HL-60 (cell line): ENCODE measurements around the gene THAP7.

Source experiments
- DNase-seq, 2 experiments: peaks; one replicate each; pipeline ENCODE4 v3.0.0-alpha.2; 2010 to 2020; ENCODE audit warnings: low read depth in 1 of 2, low spot score in 1 of 2
- H3K27ac ChIP-seq: fragments of 250-450 bp; sonication (Bioruptor Pico); replicated peaks from 2 replicates; pipeline ENCODE4 v1.5.1; 2020; ENCODE audit warnings: mild to moderate bottlenecking, moderate library complexity
- H3K27me3 ChIP-seq: fragments of 250-450 bp; sonication (Bioruptor Pico); 2 replicates; pipeline ENCODE4 v1.5.1; 2021; ENCODE audit warnings: mild to moderate bottlenecking, moderate library complexity; ENCODE audit not compliant: insufficient read depth, poor library complexity, severe bottlenecking
- H3K4me3 ChIP-seq: replicated peaks from 2 replicates; pipeline ENCODE4 v1.5.1; 2011; ENCODE audit warnings: mild to moderate bottlenecking, control low read depth, low read length; ENCODE audit not compliant: insufficient read depth
- CTCF ChIP-seq: IDR thresholded peaks from one replicate; pipeline ENCODE4 v1.5.1; 2011; ENCODE audit warnings: low read length, control low read depth, inconsistent platforms; ENCODE audit not compliant: insufficient read depth
- GABPA ChIP-seq: IDR thresholded peaks from 2 replicates; pipeline ENCODE4 v1.6.1; 2012; ENCODE audit warnings: low read depth
- POLR2AphosphoS5 ChIP-seq: IDR thresholded peaks from 2 replicates; pipeline ENCODE4 v1.6.1; 2012; ENCODE audit warnings: low read depth
- REST ChIP-seq: IDR thresholded peaks from 2 replicates; pipeline ENCODE4 v1.6.1; 2012; ENCODE audit warnings: low read depth; ENCODE audit not compliant: insufficient replicate concordance
- SPI1 ChIP-seq: IDR thresholded peaks from 2 replicates; pipeline ENCODE4 v1.6.1; 2012; ENCODE audit warnings: low read depth, mild to moderate bottlenecking, borderline replicate concordance

THAP7 gene

GRCh38 chr22:20965888-20966855 is 35.7 kb downstream of the THAP7 start:
- Histone ChIP-seq H3K4me3 (no peak overlapping the region), H3K27me3 (no peaks in the 10 kb centered on the region), H3K27ac (no peak overlapping the region)
- DNase-seq: no peak
- TF ChIP-seq GABPA: no peak
- TF ChIP-seq SPI1: no peak
- TF ChIP-seq POLR2AphosphoS5: no peak
- no peak for TF ChIP-seq CTCF

DNA sequence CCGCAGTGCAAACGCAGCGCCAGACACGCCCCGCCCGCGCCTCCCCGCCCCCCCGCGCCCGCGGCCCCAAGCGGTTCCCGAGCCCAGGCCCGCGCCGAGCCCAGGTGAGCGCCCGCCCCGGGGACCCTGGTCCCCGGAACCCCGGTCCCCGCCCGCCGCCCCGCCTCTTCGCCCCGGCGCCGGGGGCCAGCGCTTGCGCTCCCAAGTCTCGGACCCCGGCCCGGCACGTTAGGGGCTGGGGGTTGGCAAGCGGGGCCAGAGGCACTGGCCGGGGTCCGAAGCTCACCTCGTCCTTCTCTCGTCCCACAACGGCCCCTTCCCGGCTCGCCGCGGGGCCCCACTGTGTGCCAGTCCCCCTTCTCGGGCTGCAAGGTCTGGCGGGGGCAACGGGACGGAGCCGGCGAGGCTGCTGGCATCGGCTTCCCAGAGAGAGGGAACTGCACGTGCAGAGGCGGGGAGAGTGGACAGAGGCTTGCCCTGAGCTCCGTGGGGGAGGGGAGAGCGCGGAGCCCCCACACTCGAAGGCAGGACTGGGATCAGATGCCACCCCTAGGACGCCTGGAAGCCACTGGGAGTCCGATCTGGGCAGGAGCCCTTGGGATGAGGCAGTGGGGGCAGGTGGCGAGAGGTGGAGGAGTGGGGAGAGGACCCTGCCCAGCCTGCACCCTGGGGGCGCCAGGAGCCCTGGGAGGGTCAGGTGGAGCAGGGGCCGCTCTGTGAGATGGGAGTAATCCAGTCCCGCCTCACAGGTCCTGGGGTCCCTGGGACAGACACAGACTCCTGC is 36.6 kb downstream of the THAP7 start:
- no peak for DNase-seq
- no peak overlapping the region for H3K4me3 ChIP-seq
- TF ChIP-seq POLR2AphosphoS5 (no peak), CTCF (no peak), REST (no peak), GABPA (no peak), SPI1 (no peak)

DNA sequence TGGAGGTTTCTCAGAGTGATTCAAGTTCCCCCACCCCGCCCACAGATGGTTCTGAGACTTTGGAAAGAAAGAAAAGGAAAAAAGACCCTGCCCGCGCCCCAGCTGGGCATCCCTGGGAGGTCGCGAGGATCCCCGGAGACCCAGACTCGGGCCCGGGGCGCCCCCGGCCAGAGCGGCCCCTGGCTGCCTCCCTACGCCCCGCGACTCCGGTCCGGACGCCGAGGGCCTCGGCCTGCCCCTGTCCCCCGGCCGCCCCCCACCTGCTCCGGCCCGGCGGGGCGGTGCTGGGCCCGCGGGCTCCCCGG is 37.2 kb downstream of the THAP7 start:
- H3K4me3 ChIP-seq: no peak overlapping the region
- no peaks in the 10 kb centered on the region for H3K27me3 ChIP-seq
- TF ChIP-seq CTCF (no peak), GABPA (no peak), POLR2AphosphoS5 (no peak), REST (no peak), SPI1 (no peak)
- no peak overlapping the region for H3K27ac ChIP-seq
- no peak for DNase-seq

More for the DNA sequence above, 36.6 kb downstream of the THAP7 start:
- Histone ChIP-seq H3K27ac (no peak overlapping the region), H3K27me3 (no peaks in the 10 kb centered on the region)
